Hepatocyte (in vitro differentiated cells): ENCODE data around the gene CELF5.

Experiments
- EZH2phosphoT487 ChIP-seq: fragments of 200-600 bp; sonication (generic); IDR thresholded peaks from one replicate; pipeline ENCODE4 v1.6.1; 2018; ENCODE audit warnings: antibody characterized with exemption, mild to moderate bottlenecking, low read depth, moderate library complexity; ENCODE audit not compliant: unreplicated experiment, severe bottlenecking
- TF ChIP-seq, protein P1 (sequence below): fragments of 200-600 bp; sonication (generic); IDR thresholded peaks from 2 replicates; pipeline ENCODE4 v1.5.1; 2016; ENCODE audit warnings: antibody characterized with exemption, mild to moderate bottlenecking; ENCODE audit not compliant: poor library complexity

DNA sequence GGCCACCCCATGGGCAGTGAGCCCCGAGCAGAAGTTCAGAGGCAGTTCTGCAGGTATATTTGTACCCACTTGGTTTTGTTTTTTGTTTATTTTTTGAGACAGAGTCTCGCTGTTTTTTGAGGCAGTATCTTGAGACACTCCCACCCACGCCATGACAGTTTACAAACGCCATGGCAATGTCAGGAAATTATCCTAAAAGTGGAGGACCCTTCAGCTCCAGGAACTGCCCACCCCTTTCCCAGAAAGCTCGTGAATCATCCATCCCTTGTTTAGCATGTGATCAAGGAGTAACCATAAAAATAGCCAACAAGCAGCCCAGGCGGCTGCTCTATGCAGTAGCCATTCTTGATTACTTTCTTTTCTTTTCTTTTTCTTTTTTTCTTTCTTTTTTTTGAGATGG, 41.0 kb downstream of the CELF5 start:
- TF ChIP-seq, protein P1, sequence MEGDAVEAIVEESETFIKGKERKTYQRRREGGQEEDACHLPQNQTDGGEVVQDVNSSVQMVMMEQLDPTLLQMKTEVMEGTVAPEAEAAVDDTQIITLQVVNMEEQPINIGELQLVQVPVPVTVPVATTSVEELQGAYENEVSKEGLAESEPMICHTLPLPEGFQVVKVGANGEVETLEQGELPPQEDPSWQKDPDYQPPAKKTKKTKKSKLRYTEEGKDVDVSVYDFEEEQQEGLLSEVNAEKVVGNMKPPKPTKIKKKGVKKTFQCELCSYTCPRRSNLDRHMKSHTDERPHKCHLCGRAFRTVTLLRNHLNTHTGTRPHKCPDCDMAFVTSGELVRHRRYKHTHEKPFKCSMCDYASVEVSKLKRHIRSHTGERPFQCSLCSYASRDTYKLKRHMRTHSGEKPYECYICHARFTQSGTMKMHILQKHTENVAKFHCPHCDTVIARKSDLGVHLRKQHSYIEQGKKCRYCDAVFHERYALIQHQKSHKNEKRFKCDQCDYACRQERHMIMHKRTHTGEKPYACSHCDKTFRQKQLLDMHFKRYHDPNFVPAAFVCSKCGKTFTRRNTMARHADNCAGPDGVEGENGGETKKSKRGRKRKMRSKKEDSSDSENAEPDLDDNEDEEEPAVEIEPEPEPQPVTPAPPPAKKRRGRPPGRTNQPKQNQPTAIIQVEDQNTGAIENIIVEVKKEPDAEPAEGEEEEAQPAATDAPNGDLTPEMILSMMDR, result no peak
- no peak for TF ChIP-seq EZH2phosphoT487
